MM.1S (cell line): Measurements from ENCODE around the gene VSX1.
A peak's percentile ranks its signal among the peaks of the same experiment; 100 is the strongest.

Source experiments
- DNase-seq: peaks from one replicate; pipeline ENCODE4 v3.0.0-alpha.2; 2015
- H2AFZ ChIP-seq: fragments of 300-600 bp; sonication (generic); 2 replicates; pipeline ENCODE4 v1.6.0; 2016; ENCODE audit warnings: antibody characterized with exemption, low read length
- H3F3A ChIP-seq: fragments of 300-600 bp; sonication (generic); 2 replicates; pipeline ENCODE4 v1.6.1; 2016; ENCODE audit warnings: mild to moderate bottlenecking, antibody characterized with exemption, low read length, moderate library complexity, mixed read lengths; ENCODE audit not compliant: insufficient read depth
- H3K27ac ChIP-seq: fragments of 300-600 bp; sonication (generic); 2 replicates; pipeline ENCODE4 v1.5.1; 2016; ENCODE audit warnings: mild to moderate bottlenecking, low read length
- H3K27me3 ChIP-seq: fragments of 300-600 bp; sonication (generic); replicated peaks from 2 replicates; pipeline ENCODE4 v1.6.0; 2016; ENCODE audit warnings: low read length; ENCODE audit not compliant: insufficient read depth
- H3K36me3 ChIP-seq: fragments of 300-600 bp; sonication (generic); replicated peaks from 2 replicates; pipeline ENCODE4 v1.6.1; 2016; ENCODE audit warnings: mild to moderate bottlenecking, low read length, mixed read lengths; ENCODE audit not compliant: insufficient read depth
- H3K4me1 ChIP-seq: fragments of 300-600 bp; sonication (generic); 2 replicates; pipeline ENCODE4 v1.6.1; 2016; ENCODE audit warnings: low read length, mixed read lengths
- H3K4me2 ChIP-seq: fragments of 300-600 bp; sonication (generic); 2 replicates; pipeline ENCODE4 v1.6.0; 2016; ENCODE audit warnings: low read depth, low read length
- H3K4me3 ChIP-seq: fragments of 300-600 bp; sonication (generic); 2 replicates; pipeline ENCODE4 v1.5.1; 2016; ENCODE audit warnings: low read length, mixed read lengths
- H3K79me2 ChIP-seq: fragments of 300-600 bp; sonication (generic); 2 replicates; pipeline ENCODE4 v1.6.1; 2016; ENCODE audit warnings: mixed run types, low read length, mixed read lengths
- H3K9ac ChIP-seq: fragments of 300-600 bp; sonication (generic); 2 replicates; pipeline ENCODE4 v1.6.1; 2016; ENCODE audit warnings: low read length, mixed read lengths
- H3K9me2 ChIP-seq: fragments of 300-600 bp; sonication (generic); replicated peaks from 2 replicates; pipeline ENCODE4 v1.6.1; 2016; ENCODE audit warnings: mild to moderate bottlenecking, low read length, mixed read lengths; ENCODE audit not compliant: insufficient read depth
- H3K9me3 ChIP-seq: fragments of 300-600 bp; sonication (generic); replicated peaks from 2 replicates; pipeline ENCODE4 v1.6.1; 2016; ENCODE audit warnings: mild to moderate bottlenecking, low read length, mixed read lengths; ENCODE audit not compliant: insufficient read depth
- H4K20me1 ChIP-seq: fragments of 300-600 bp; sonication (generic); 2 replicates; pipeline ENCODE4 v1.6.1; 2016; ENCODE audit warnings: mild to moderate bottlenecking, low read length, moderate library complexity, mixed read lengths; ENCODE audit not compliant: insufficient read depth
- EZH2 ChIP-seq: fragments of 300-600 bp; sonication (generic); optimal IDR thresholded peaks from 2 replicates; pipeline ENCODE3; 2017; ENCODE audit warnings: low read depth, mild to moderate bottlenecking, antibody characterized with exemption, low read length, mixed read lengths
- EZH2phosphoT487 ChIP-seq: fragments of 300-600 bp; sonication (generic); IDR thresholded peaks from 2 replicates; pipeline ENCODE4 v1.6.1; 2018; ENCODE audit warnings: antibody characterized with exemption, low read length
- TF ChIP-seq, protein P1 (sequence below): fragments of 300-600 bp; sonication (generic); IDR thresholded peaks from 2 replicates; pipeline ENCODE4 v1.5.1; 2016; ENCODE audit warnings: antibody characterized with exemption, low read length, mixed read lengths

The VSX1 gene

GRCh38 chr20:25035921-25036320 lies 46.0 kb downstream of the VSX1 start:
- peak overlapping the region; percentile 41 for H3K4me3 ChIP-seq
- TF ChIP-seq EZH2phosphoT487 (no peak), EZH2 (no peak)
- TF ChIP-seq, protein P1, sequence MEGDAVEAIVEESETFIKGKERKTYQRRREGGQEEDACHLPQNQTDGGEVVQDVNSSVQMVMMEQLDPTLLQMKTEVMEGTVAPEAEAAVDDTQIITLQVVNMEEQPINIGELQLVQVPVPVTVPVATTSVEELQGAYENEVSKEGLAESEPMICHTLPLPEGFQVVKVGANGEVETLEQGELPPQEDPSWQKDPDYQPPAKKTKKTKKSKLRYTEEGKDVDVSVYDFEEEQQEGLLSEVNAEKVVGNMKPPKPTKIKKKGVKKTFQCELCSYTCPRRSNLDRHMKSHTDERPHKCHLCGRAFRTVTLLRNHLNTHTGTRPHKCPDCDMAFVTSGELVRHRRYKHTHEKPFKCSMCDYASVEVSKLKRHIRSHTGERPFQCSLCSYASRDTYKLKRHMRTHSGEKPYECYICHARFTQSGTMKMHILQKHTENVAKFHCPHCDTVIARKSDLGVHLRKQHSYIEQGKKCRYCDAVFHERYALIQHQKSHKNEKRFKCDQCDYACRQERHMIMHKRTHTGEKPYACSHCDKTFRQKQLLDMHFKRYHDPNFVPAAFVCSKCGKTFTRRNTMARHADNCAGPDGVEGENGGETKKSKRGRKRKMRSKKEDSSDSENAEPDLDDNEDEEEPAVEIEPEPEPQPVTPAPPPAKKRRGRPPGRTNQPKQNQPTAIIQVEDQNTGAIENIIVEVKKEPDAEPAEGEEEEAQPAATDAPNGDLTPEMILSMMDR, result no peak
- H3K4me2 ChIP-seq, result peak overlapping the region; percentile 81
- DNase-seq, result peak; percentile 40
- H3K9ac ChIP-seq, result peak overlapping the region; percentile 20; the same call in 1 of the 2 replicates
- no peaks in the 10 kb centered on the region for H3K27me3 ChIP-seq
- H3F3A ChIP-seq, result peaks cover 16% of the 10 kb centered on the region
- peaks cover 86% of the 10 kb centered on the region for H3K79me2 ChIP-seq
- H4K20me1 ChIP-seq, result no peaks in the 10 kb centered on the region
- H3K4me1 ChIP-seq, result peaks cover 41% of the 10 kb centered on the region
- H3K9me3 ChIP-seq, result no peaks in the 10 kb centered on the region
- no peaks in the 10 kb centered on the region for H3K9me2 ChIP-seq
- H2AFZ ChIP-seq, result 0 out of 2 replicates have a peak overlapping the region, but pooled peaks have one; percentile 10
- H3K27ac ChIP-seq, result peak overlapping the region; percentile 66
- H3K36me3 ChIP-seq, result no peaks in the 10 kb centered on the region

- TF ChIP-seq, protein P1, result no peak
- no peak for TF ChIP-seq EZH2phosphoT487
- Histone ChIP-seq H3K36me3 (no peaks in the 10 kb centered on the region), H3K9ac (no peak overlapping the region), H3K79me2 (peaks cover 88% of the 10 kb centered on the region), H3K4me3 (no peak overlapping the region), H3K27me3 (no peaks in the 10 kb centered on the region), H3K4me2 (no peak overlapping the region), H3K9me2 (no peaks in the 10 kb centered on the region), H3F3A (peaks cover 16% of the 10 kb centered on the region), H3K4me1 (peaks cover 35% of the 10 kb centered on the region), H2AFZ (no peak overlapping the region), H3K9me3 (no peaks in the 10 kb centered on the region), H3K27ac (no peak overlapping the region), H4K20me1 (no peaks in the 10 kb centered on the region; the same call in 1 of the 2 replicates)
- DNase-seq, result no peak
These were observed 48.0 kb downstream of the VSX1 start for GRCh38 chr20:25033924-25034300.

DNA sequence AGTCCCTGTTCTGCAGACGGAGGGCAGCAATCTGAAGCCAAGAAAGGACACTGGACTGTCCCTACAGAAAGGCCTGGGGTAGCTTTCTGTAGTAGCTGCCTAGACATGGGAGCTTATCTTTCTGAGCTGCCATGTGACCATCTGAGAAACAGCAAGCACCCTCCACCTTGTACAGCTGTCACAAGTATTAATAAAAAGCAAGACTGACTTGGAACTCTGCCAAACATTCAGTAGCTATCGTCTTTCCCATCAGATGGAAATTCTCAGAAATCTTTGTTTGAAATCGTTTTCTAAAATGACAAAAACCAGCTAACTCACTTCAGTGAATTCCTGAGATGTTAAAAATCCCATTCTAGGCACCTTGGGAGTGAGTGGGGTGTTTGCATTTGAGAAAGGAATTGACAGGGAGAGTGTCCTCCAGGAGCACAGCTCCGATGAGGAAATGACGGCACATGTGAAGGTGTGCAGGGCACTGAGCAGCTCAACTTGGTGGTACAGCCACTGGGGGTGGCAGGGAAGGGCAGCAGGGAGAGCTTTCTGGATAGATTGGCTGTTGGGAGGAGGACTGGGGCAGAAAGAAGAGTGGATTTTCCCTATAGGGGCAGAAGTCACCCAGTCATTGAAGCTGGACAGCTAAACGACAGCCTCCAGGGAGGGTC lies 48.5 kb downstream of the VSX1 start:
- Histone ChIP-seq H3K79me2 (peaks cover 87% of the 10 kb centered on the region), H4K20me1 (no peaks in the 10 kb centered on the region; the same call in 1 of the 2 replicates), H3K27ac (no peak overlapping the region), H3K9ac (no peak overlapping the region), H3K36me3 (no peaks in the 10 kb centered on the region), H3K4me1 (peaks cover 30% of the 10 kb centered on the region), H3K9me2 (no peaks in the 10 kb centered on the region), H2AFZ (no peak overlapping the region), H3K9me3 (no peaks in the 10 kb centered on the region), H3K27me3 (no peaks in the 10 kb centered on the region), H3F3A (peaks cover 16% of the 10 kb centered on the region), H3K4me3 (no peak overlapping the region), H3K4me2 (no peak overlapping the region)
- TF ChIP-seq EZH2 (no peak), EZH2phosphoT487 (no peak)
- TF ChIP-seq, protein P1, result no peak
- no peak for DNase-seq
